B cell (primary cell): ENCODE results near the gene ZNF714. TPM values are rescaled to one million over a fixed set of nuclear protein-coding genes. Genes with fewer than 3 reads are reported as not detected.

Experiments used
- ATAC-seq: fragments of 200-7000 bp; cut with Tn5 transposase; one replicate; pipeline ENCODE4 v1.10.0; 2021; ENCODE audit warnings: low read depth, mild to moderate bottlenecking, moderate number of reproducible peaks, moderate library complexity
- CTCF ChIA-PET: fragments of 350-600 bp; sonication (Branson Sonifier 250); formaldehyde crosslinking; loops from one replicate; lab custom pipeline; 2021; ENCODE audit warnings: antibody characterized with exemption, inconsistent platforms; lab: Charles Lee
- POLR2A ChIA-PET: fragments of 350-600 bp; sonication (Branson Sonifier 250); formaldehyde crosslinking; loops from one replicate; lab custom pipeline; 2021; ENCODE audit warnings: antibody characterized with exemption; lab: Charles Lee
- DNase-seq: peaks from one replicate; pipeline ENCODE4 v3.0.0; 2013
- H2AFZ ChIP-seq: 2 replicates; pipeline ENCODE4 v1.6.1; 2012; ENCODE audit warnings: mild to moderate bottlenecking, low read depth, low read length; ENCODE audit not compliant: insufficient read depth, poor library complexity, severe bottlenecking
- H3K27ac ChIP-seq, 2 donors: 1 replicate in 1 of 2; 2 replicates in 1 of 2; pipeline ENCODE4 v1.5.1; 2012 to 2013; ENCODE audit warnings: low read length in 2 of 2, mild to moderate bottlenecking in 2 of 2, moderate library complexity in 1 of 2
- H3K27me3 ChIP-seq, 4 experiments: fragments of 200-600 bp in 1 of 4; sonication (generic) in 1 of 4; replicated peaks in 1 of 4; 1 replicate in 2 of 4; 2 replicates in 2 of 4; pipeline versions ENCODE4 v1.6.1 to v1.7.0; 2013 to 2016; ENCODE audit warnings: low read length in 3 of 4, mild to moderate bottlenecking in 2 of 4, mixed read lengths in 1 of 4, moderate library complexity in 1 of 4; ENCODE audit not compliant: insufficient read depth in 4 of 4, control insufficient read depth in 3 of 4; ENCODE audit errors: control extremely low read depth in 1 of 4
- H3K36me3 ChIP-seq, 2 experiments: replicated peaks in 1 of 2; 1 replicate in 1 of 2; 2 replicates in 1 of 2; pipeline versions ENCODE4 v1.6.1 to v1.7.1; 2013; ENCODE audit warnings: low read length in 1 of 2; ENCODE audit not compliant: insufficient read depth in 2 of 2, control insufficient read depth in 1 of 2; ENCODE audit errors: control extremely low read depth in 1 of 2, extremely low read depth in 1 of 2
- H3K4me1 ChIP-seq, 2 donors: fragments of 200-600 bp in 1 of 2; sonication (generic) in 1 of 2; 1 replicate in 1 of 2; 2 replicates in 1 of 2; pipeline versions ENCODE4 v1.5.1 to v1.6.1; 2013 to 2017; ENCODE audit warnings: low read length in 2 of 2; ENCODE audit not compliant: control insufficient read depth in 2 of 2, insufficient read depth in 2 of 2
- H3K4me2 ChIP-seq: replicated peaks from 2 replicates; pipeline ENCODE3; 2012; ENCODE audit warnings: mild to moderate bottlenecking, low read depth, low read length; ENCODE audit not compliant: poor library complexity, severe bottlenecking
- H3K4me3 ChIP-seq, 5 experiments: fragments of 200-600 bp in 1 of 5; sonication (generic) in 1 of 5; 1 replicate in 3 of 5; 2 replicates in 2 of 5; pipeline versions ENCODE4 v1.5.1 to v1.7.0; 2011 to 2016; ENCODE audit warnings: low read length in 4 of 5, mild to moderate bottlenecking in 4 of 5, low read depth in 2 of 5, control low read depth in 1 of 5, moderate library complexity in 1 of 5; ENCODE audit not compliant: insufficient read depth in 1 of 5; ENCODE audit errors: control extremely low read depth in 1 of 5, extremely low read depth in 1 of 5
- H3K79me2 ChIP-seq: fragments of 200-600 bp; sonication (generic); one replicate; pipeline ENCODE4 v1.6.0; 2016; ENCODE audit warnings: low read length; ENCODE audit not compliant: control insufficient read depth, insufficient read depth
- H3K9ac ChIP-seq: fragments of 200-600 bp; sonication (generic); 2 replicates; pipeline ENCODE4 v1.6.1; 2017; ENCODE audit warnings: mild to moderate bottlenecking, low read length, moderate library complexity
- H3K9me3 ChIP-seq, 3 donors: one replicate each; pipeline versions ENCODE4 v1.6.1 to v1.7.1; 2013; ENCODE audit warnings: low read length in 2 of 3; ENCODE audit not compliant: control insufficient read depth in 2 of 3, insufficient read depth in 1 of 3; ENCODE audit errors: control extremely low read depth in 1 of 3
- H4K20me1 ChIP-seq: 2 replicates; pipeline ENCODE4 v1.6.0; 2012; ENCODE audit warnings: mild to moderate bottlenecking, low read length; ENCODE audit not compliant: insufficient read depth, control insufficient read depth, poor library complexity, severe bottlenecking
- H3K27ac Mint-ChIP-seq: one replicate; pipeline ENCODE4 v1.8.0; 2021; ENCODE audit warnings: mixed read lengths
- H3K27me3 Mint-ChIP-seq: one replicate; pipeline ENCODE4 v1.8.0; 2021; ENCODE audit warnings: mixed read lengths
- H3K4me1 Mint-ChIP-seq: one replicate; pipeline ENCODE4 v1.8.0; 2021; ENCODE audit warnings: mixed read lengths
- H3K4me3 Mint-ChIP-seq: one replicate; pipeline ENCODE4 v1.8.0; 2021; ENCODE audit warnings: mixed read lengths
- H3K9me3 Mint-ChIP-seq: one replicate; pipeline ENCODE4 v1.8.0; 2022; ENCODE audit warnings: mixed read lengths; ENCODE audit not compliant: insufficient read depth
- EZH2 ChIP-seq: IDR thresholded peaks from 2 replicates; pipeline ENCODE4 v1.6.1; 2012; ENCODE audit warnings: borderline replicate concordance, low read depth, mild to moderate bottlenecking, moderate library complexity, low read length; ENCODE audit not compliant: insufficient read depth, poor library complexity, severe bottlenecking
- WGBS: methylation state at CpG from one replicate; pipeline ENCODE4 v1.1.5; 2013; ENCODE audit warnings: missing lambda C conversion rate; ENCODE audit not compliant: insufficient coverage; 5-methylcytosine and 5-hydroxymethylcytosine counted together
- intact Hi-C: fragments of 100-400 bp; cut with micrococcal nuclease; formaldehyde crosslinking; loops from one replicate; pipeline ENCODE4 v1.10.0; 2022
- polyA plus RNA-seq: library from polyadenylated mRNA; depleted of rRNA; stranded (reverse); fragments of >200 nt; gene quantifications from 2 replicates; pipeline ENCODE4 v1.2.3, GENCODE V29; 2012
- total RNA-seq, 2 donors: library from RNA; stranded (reverse); fragments of 120-200 nt in 1 of 2; gene quantifications; 1 replicate in 1 of 2; 2 replicates in 1 of 2; pipeline versions ENCODE4 v1.2.3 to v1.2.4, GENCODE V29; 2013 to 2022
- TF ChIP-seq, protein P1 (sequence below): fragments of 200-600 bp; IDR thresholded peaks from one replicate; pipeline ENCODE4 v1.8.0; 2022; ENCODE audit warnings: antibody characterized with exemption, mild to moderate bottlenecking

The ZNF714 gene
- total and polyA plus RNA-seq, 2 donors (not counting 1 experiment from before 2014, with no cell fraction given): 4.4 to 10.7 TPM

DNA sequence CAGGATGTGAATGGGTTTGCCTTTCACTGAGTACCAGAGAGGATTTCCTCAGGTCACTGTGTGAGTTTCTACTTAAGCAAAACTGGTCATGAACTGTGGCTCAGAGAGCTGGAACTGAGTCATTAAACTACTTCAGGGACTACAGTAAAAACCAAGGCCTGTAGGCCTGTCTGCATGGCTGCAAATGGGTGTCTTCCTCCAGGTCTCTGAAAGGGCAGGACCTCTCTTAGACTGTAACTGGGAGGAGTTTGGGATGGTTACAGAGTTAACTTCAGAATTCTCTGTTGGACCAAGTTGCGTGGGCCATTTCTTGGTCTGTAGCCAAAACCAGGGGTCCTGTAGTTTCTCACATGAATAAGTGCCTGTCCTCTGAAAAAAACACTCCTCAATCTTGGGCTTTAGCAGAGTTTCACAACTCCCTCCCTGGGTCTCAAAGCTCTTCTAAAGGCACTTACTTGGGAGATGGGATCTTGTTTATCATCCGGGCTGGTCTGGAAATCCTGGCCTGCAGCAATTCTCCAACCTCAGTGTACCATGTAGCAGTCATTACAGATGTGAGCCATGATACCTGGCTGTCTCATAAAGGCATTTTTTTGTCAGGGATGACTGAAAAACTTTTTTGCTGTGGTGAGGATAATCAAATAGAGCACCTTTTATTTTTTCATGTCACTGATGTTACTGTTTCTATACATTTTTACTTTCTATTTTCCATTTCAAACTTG is 19.7 kb downstream of the ZNF714 start:
- H3K27me3 Mint-ChIP-seq: no peaks in the 10 kb centered on the region
- ChIA-PET POLR2A (no interaction called here), CTCF (interaction anchor here (0.6 kb wide), 1 partner anchor 127 kb away, joined by 4 read pairs; no protein-coding TSS in a partner anchor)
- Histone ChIP-seq H2AFZ (no peak overlapping the region), H3K9ac (no peak overlapping the region), H3K9me3 (peaks cover 0 to 5% (median 0%) of the 10 kb centered on the region in 3 donors), H3K79me2 (no peaks in the 10 kb centered on the region), H3K4me1 (no peaks in the 10 kb centered on the region), H4K20me1 (no peaks in the 10 kb centered on the region), H3K4me3 (no peak overlapping the region), H3K27ac (no peak overlapping the region), H3K4me2 (no peak overlapping the region), H3K27me3 (no peaks in the 10 kb centered on the region), H3K36me3 (no peaks in the 10 kb centered on the region)
- ATAC-seq (no peak), DNase-seq (no peak)
- WGBS: 100% methylated on average over 2 of the region's 2 CpGs
- H3K4me3 Mint-ChIP-seq: no peak overlapping the region
- H3K9me3 Mint-ChIP-seq: no peaks in the 10 kb centered on the region
- intact Hi-C loops: no loop called here
- TF ChIP-seq, protein P1, sequence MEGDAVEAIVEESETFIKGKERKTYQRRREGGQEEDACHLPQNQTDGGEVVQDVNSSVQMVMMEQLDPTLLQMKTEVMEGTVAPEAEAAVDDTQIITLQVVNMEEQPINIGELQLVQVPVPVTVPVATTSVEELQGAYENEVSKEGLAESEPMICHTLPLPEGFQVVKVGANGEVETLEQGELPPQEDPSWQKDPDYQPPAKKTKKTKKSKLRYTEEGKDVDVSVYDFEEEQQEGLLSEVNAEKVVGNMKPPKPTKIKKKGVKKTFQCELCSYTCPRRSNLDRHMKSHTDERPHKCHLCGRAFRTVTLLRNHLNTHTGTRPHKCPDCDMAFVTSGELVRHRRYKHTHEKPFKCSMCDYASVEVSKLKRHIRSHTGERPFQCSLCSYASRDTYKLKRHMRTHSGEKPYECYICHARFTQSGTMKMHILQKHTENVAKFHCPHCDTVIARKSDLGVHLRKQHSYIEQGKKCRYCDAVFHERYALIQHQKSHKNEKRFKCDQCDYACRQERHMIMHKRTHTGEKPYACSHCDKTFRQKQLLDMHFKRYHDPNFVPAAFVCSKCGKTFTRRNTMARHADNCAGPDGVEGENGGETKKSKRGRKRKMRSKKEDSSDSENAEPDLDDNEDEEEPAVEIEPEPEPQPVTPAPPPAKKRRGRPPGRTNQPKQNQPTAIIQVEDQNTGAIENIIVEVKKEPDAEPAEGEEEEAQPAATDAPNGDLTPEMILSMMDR: no peak
- TF ChIP-seq EZH2: no peak
- H3K27ac Mint-ChIP-seq: no peak overlapping the region
- no peaks in the 10 kb centered on the region for H3K4me1 Mint-ChIP-seq

DNA sequence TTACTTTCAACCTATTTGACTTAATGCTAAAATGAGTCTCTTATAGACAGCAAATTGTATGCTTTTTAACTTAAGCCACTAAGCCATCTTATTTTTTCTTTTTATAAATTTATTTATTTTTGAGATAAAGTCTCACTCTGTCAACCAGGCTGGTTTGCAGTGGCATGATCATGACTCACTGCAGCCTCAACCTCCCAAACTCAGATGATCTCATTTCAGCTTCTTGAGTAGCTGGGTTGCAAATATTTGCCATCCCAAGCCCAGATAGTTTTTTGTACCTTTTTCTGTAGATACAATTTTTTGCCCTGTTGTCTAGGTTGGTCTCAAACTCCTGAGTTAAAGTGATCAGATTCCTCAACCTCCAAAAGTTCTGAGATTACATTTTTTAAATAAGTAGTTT is 27.1 kb downstream of the ZNF714 start:
- Histone ChIP-seq H3K4me1 (no peaks in the 10 kb centered on the region), H3K79me2 (peaks cover 2% of the 10 kb centered on the region), H2AFZ (no peak overlapping the region), H3K27ac (no peak overlapping the region), H3K4me2 (no peak overlapping the region), H4K20me1 (no peaks in the 10 kb centered on the region), H3K27me3 (no peaks in the 10 kb centered on the region), H3K9ac (no peak overlapping the region), H3K36me3 (no peaks in the 10 kb centered on the region), H3K4me3 (no peak overlapping the region), H3K9me3 (peaks cover 0 to 22% (median 2%) of the 10 kb centered on the region in 3 donors)
- ATAC-seq (no peak), DNase-seq (no peak)
- TF ChIP-seq EZH2: no peak
- TF ChIP-seq, protein P1: no peak
- ChIA-PET POLR2A (no interaction called here), CTCF (no interaction called here)
- no peaks in the 10 kb centered on the region for H3K27me3 Mint-ChIP-seq
- intact Hi-C loops: no loop called here
- H3K4me3 Mint-ChIP-seq: no peak overlapping the region
- H3K4me1 Mint-ChIP-seq: no peaks in the 10 kb centered on the region
- peaks cover 4% of the 10 kb centered on the region for H3K9me3 Mint-ChIP-seq
- H3K27ac Mint-ChIP-seq: no peak overlapping the region
